ENCODE results near the gene VAV3. TPM values are rescaled to one million over a fixed set of nuclear protein-coding genes. Genes with fewer than 3 reads are reported as not detected.

VAV3 gene
- total and polyA plus RNA-seq, 9 of the 15 experiments (the other 6 are each of a cell fraction or from before 2014, with no cell fraction given) = not detected

- no peak for TF ChIP-seq TCF7 (IDR thresholded peaks at IDR 0.05; ENCODE audit: borderline replicate concordance)
- TF ChIP-seq ZNF561 (CRISPR knock-in tag; conservative IDR thresholded peaks at IDR 0.05) = no peak
- TF ChIP-seq TAL1 (IDR thresholded peaks at IDR 0.05) = no peak
Measured at GRCh38 chr1:107549152-107549810, 415.7 kb downstream of the VAV3 start (continued).

GRCh38 chr1:107548276-107548675, 416.7 kb downstream of the VAV3 start:
- CTCF ChIA-PET (ENCODE audit: low intra/inter-chr PET ratio) = no interaction called here
- 0% methylated on average over 3 of the region's 3 CpGs for WGBS (ENCODE audit: insufficient coverage, low coverage, missing lambda C conversion rate)
- TF ChIP-seq, protein P1, sequence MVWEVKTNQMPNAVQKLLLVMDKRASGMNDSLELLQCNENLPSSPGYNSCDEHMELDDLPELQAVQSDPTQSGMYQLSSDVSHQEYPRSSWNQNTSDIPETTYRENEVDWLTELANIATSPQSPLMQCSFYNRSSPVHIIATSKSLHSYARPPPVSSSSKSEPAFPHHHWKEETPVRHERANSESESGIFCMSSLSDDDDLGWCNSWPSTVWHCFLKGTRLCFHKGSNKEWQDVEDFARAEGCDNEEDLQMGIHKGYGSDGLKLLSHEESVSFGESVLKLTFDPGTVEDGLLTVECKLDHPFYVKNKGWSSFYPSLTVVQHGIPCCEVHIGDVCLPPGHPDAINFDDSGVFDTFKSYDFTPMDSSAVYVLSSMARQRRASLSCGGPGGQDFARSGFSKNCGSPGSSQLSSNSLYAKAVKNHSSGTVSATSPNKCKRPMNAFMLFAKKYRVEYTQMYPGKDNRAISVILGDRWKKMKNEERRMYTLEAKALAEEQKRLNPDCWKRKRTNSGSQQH (CRISPR knock-in tag; IDR thresholded peaks at IDR 0.05) = no peak
- TF ChIP-seq KLF13 (tag; IDR thresholded peaks at IDR 0.05; ENCODE audit: borderline replicate concordance, low read depth) (no peak), MEF2A (IDR thresholded peaks at IDR 0.05; ENCODE audit: control insufficient read depth, low read depth, low read length) (no peak), ELF1 (tag; IDR thresholded peaks at IDR 0.05) (no peak), POLR2B (IDR thresholded peaks at IDR 0.05; ENCODE audit: low read depth, partially characterized antibody) (no peak), DNMT1 (IDR thresholded peaks at IDR 0.05) (no peak), NR3C1 (CRISPR knock-in tag; IDR thresholded peaks at IDR 0.05) (no peak), ZNF280A (IDR thresholded peaks at IDR 0.05; ENCODE audit: low read depth, partially characterized antibody) (no peak), RBM14 (IDR thresholded peaks at IDR 0.05; ENCODE audit: borderline replicate concordance, insufficient read depth, low read depth, low read length) (no peak)
- TF ChIP-seq, protein P2, sequence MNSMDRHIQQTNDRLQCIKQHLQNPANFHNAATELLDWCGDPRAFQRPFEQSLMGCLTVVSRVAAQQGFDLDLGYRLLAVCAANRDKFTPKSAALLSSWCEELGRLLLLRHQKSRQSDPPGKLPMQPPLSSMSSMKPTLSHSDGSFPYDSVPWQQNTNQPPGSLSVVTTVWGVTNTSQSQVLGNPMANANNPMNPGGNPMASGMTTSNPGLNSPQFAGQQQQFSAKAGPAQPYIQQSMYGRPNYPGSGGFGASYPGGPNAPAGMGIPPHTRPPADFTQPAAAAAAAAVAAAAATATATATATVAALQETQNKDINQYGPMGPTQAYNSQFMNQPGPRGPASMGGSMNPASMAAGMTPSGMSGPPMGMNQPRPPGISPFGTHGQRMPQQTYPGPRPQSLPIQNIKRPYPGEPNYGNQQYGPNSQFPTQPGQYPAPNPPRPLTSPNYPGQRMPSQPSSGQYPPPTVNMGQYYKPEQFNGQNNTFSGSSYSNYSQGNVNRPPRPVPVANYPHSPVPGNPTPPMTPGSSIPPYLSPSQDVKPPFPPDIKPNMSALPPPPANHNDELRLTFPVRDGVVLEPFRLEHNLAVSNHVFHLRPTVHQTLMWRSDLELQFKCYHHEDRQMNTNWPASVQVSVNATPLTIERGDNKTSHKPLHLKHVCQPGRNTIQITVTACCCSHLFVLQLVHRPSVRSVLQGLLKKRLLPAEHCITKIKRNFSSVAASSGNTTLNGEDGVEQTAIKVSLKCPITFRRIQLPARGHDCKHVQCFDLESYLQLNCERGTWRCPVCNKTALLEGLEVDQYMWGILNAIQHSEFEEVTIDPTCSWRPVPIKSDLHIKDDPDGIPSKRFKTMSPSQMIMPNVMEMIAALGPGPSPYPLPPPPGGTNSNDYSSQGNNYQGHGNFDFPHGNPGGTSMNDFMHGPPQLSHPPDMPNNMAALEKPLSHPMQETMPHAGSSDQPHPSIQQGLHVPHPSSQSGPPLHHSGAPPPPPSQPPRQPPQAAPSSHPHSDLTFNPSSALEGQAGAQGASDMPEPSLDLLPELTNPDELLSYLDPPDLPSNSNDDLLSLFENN (IDR thresholded peaks at IDR 0.05; ENCODE audit: low read depth in 2 of 2, low read length in 2 of 2) = no peak

More at GRCh38 chr1:107548276-107548675, 416.7 kb downstream of the VAV3 start:
- no peak for ATAC-seq
- POLR2A ChIA-PET = no interaction called here
- H3K27ac ChIP-seq (ENCODE audit: extremely low read depth, low read depth, low read length) = no peak overlapping the region
- intact Hi-C loops (cut with micrococcal nuclease) (no loop called here), in situ Hi-C loops (cut with MboI) (no loop called here)
- H3K27me3 ChIP-seq (ENCODE audit: control insufficient read depth in 2 of 2, insufficient read depth in 2 of 2, low read length in 2 of 2) = no peaks in the 10 kb centered on the region
- H3K9ac ChIP-seq (ENCODE audit: insufficient read depth in 1 of 2, low read depth in 2 of 2, low read length in 2 of 2) = no peak overlapping the region
- no peak overlapping the region for H2AFZ ChIP-seq (ENCODE audit: low read depth, low read length)
- no peaks in the 10 kb centered on the region for H3K9me3 ChIP-seq (replicated peaks; ENCODE audit: control insufficient read depth, insufficient read depth, low read depth, low read length)
- H3K79me2 ChIP-seq (ENCODE audit: control insufficient read depth, insufficient read depth, low read length) = no peaks in the 10 kb centered on the region
- H3K4me2 ChIP-seq (ENCODE audit: insufficient read depth, low read length) = no peak overlapping the region
- H3K4me1 ChIP-seq (replicated peaks in 1 of 2; ENCODE audit: control insufficient read depth in 2 of 2, insufficient read depth in 2 of 2, low read length in 2 of 2) = no peaks in the 10 kb centered on the region
- DNase-seq (ENCODE audit: extremely low read depth in 1 of 4, low spot score in 3 of 4) = no peak
- no peak overlapping the region for H3K4me3 ChIP-seq
- H4K20me1 ChIP-seq (replicated peaks; ENCODE audit: control insufficient read depth, insufficient read depth, low read length) = no peaks in the 10 kb centered on the region
- H3K9me1 ChIP-seq (ENCODE audit: control insufficient read depth, insufficient read depth, low read length) = no peaks in the 10 kb centered on the region
- no peaks in the 10 kb centered on the region for H3K36me3 ChIP-seq (ENCODE audit: control insufficient read depth, insufficient read depth, low read length)
- FAIRE-seq = no peak
- BruUV-seq (replicated peaks) = no TSS peak
